ENCODE results near the gene JAKMIP1. TPM values are rescaled to one million over a fixed set of nuclear protein-coding genes. Genes with fewer than 3 reads are reported as not detected.
"Not testable (repeated sequence)": the region's sequence is repeated elsewhere in the genome, so short reads cannot be mapped to it uniquely, and the experiment has no call there.

The JAKMIP1 gene
- total RNA-seq, 1 donor = not detected

DNA sequence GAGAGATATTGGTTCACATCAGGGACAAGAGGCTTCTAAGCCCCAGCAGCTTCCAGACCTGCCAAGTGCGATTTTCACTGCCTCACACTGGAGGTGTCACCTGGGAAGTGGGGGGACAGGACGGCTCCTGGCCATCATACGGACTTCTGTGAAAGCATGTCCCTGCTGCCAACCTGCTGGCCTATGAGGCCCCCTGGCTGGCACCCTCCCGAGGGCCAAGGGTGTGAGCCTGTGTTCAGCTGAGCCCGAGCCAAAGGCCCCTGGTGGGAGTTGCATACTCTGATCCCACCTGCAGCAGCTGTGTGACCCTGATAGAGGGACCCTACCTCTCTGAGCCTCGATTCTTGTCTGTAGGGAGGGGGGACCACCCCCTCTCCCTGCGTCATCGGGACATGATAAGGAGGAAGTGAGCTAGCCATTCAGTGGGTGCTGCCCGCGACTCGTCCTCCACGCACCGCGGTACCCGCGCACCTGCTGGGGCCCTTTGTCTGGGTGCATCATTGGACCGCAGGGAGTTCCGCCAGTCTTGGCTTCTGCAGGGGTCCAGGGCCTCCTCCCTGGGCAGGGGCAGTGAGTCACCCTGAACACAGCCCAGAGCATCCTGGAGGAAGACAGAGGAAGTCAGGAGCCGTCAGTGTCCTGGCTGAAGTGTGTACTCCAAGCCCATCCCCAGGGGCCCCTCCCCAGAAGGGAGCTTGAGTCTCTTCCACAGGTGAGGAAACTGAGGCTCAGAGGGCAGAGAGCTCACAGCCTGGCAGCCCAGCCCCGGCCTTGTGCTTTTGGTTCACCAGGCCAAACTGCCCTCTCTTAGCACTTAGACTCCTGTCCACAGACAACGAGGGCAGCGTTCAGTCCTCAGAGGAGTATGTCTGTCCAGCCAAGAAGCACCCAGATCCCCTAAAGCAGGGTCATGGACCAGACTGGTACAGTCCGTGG lies 206.2 kb downstream of the JAKMIP1 start:
- TF ChIP-seq CTCF (IDR thresholded peaks at IDR 0.05; ENCODE audit: extremely low read depth, low read depth, low read length) = no peak
- Histone ChIP-seq H4K20me1 (ENCODE audit: insufficient read depth, low read length) (no peaks in the 10 kb centered on the region), H3K27ac (ENCODE audit: low read depth, low read length) (no peak overlapping the region)

GRCh38 chr4:5993346-5993745 lies 207.0 kb downstream of the JAKMIP1 start:
- H3K4me3 ChIP-seq (ENCODE audit: insufficient read depth, low read length); H3K4me2 ChIP-seq (ENCODE audit: insufficient read depth, low read length); DNase-seq (ENCODE audit: insufficient read length, low spot score, missing footprints); H3K9me3 ChIP-seq (ENCODE audit: low read depth, low read length); H2AFZ ChIP-seq (ENCODE audit: low read length); H3K27ac ChIP-seq (ENCODE audit: low read depth, low read length); H4K20me1 ChIP-seq (ENCODE audit: insufficient read depth, low read length); H3K36me3 ChIP-seq (ENCODE audit: insufficient read depth, low read length); H3K27me3 ChIP-seq (ENCODE audit: insufficient read depth, low read length); H3K4me1 ChIP-seq (ENCODE audit: insufficient read depth, low read length); H3K79me2 ChIP-seq (ENCODE audit: insufficient read depth, low read length): not testable (repeated sequence)

More for the DNA sequence above, 206.2 kb downstream of the JAKMIP1 start:
- H3K79me2 ChIP-seq (ENCODE audit: insufficient read depth, low read length) = no peaks in the 10 kb centered on the region
- no peaks in the 10 kb centered on the region for H3K36me3 ChIP-seq (ENCODE audit: insufficient read depth, low read length)
- no peak overlapping the region for H3K4me2 ChIP-seq (ENCODE audit: insufficient read depth, low read length)
- H3K4me3 ChIP-seq (ENCODE audit: insufficient read depth, low read length) = no peak overlapping the region
- peaks cover under 1% of the 10 kb centered on the region for H3K27me3 ChIP-seq (ENCODE audit: insufficient read depth, low read length)
- no peaks in the 10 kb centered on the region for H3K9me3 ChIP-seq (ENCODE audit: low read depth, low read length)
- H3K4me1 ChIP-seq (ENCODE audit: insufficient read depth, low read length) = no peaks in the 10 kb centered on the region
- DNase-seq (ENCODE audit: insufficient read length, low spot score, missing footprints) = no peak
- H2AFZ ChIP-seq (ENCODE audit: low read length) = no peak overlapping the region

DNA sequence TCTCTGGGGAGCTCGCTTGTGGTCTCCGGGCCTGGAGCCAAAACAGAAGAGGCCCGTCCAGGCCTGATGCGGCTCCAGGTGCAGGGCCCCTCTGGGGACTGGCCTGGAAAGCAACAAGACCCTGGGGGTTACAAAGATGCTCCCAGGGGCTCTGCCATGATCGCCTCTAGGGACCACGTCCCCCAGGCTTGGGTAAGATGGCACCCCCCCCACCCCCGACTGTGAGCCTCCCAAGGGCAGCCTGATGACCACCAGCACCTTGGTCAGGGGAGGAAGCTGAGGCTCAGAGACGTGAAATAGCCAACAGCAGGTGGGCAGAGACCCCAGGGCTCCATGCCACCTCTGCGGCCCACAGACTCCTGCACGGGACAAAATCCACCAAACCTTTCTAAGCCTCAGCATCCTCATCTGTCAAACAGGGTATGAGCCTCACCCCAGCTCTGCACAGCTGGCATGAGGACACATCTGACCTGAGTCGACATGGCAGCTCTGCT lies 207.5 kb downstream of the JAKMIP1 start:
- H3K27me3 ChIP-seq (ENCODE audit: insufficient read depth, low read length) = peaks cover 3% of the 10 kb centered on the region
- no peak for TF ChIP-seq CTCF (IDR thresholded peaks at IDR 0.05; ENCODE audit: extremely low read depth, low read depth, low read length)
- H4K20me1 ChIP-seq (ENCODE audit: insufficient read depth, low read length) = no peaks in the 10 kb centered on the region
- H3K79me2 ChIP-seq (ENCODE audit: insufficient read depth, low read length) = no peaks in the 10 kb centered on the region
- no peaks in the 10 kb centered on the region for H3K36me3 ChIP-seq (ENCODE audit: insufficient read depth, low read length)
- DNase-seq (ENCODE audit: insufficient read length, low spot score, missing footprints) = no peak
- no peak overlapping the region for H3K27ac ChIP-seq (ENCODE audit: low read depth, low read length)
- no peak overlapping the region for H2AFZ ChIP-seq (ENCODE audit: low read length)
- H3K9me3 ChIP-seq (ENCODE audit: low read depth, low read length) = no peaks in the 10 kb centered on the region
- H3K4me2 ChIP-seq (ENCODE audit: insufficient read depth, low read length) = no peak overlapping the region
- H3K4me3 ChIP-seq (ENCODE audit: insufficient read depth, low read length) = no peak overlapping the region
- no peaks in the 10 kb centered on the region for H3K4me1 ChIP-seq (ENCODE audit: insufficient read depth, low read length)

GRCh38 chr4:5992171-5992827 lies 208.1 kb downstream of the JAKMIP1 start:
- no peak overlapping the region for H3K4me2 ChIP-seq (ENCODE audit: insufficient read depth, low read length)
- H3K79me2 ChIP-seq (ENCODE audit: insufficient read depth, low read length) = no peaks in the 10 kb centered on the region
- H3K27me3 ChIP-seq (ENCODE audit: insufficient read depth, low read length) = peaks cover 3% of the 10 kb centered on the region
- no peak for TF ChIP-seq CTCF (IDR thresholded peaks at IDR 0.05; ENCODE audit: extremely low read depth, low read depth, low read length)
- no peaks in the 10 kb centered on the region for H3K9me3 ChIP-seq (ENCODE audit: low read depth, low read length)
- H4K20me1 ChIP-seq (ENCODE audit: insufficient read depth, low read length) = no peaks in the 10 kb centered on the region
- H3K4me1 ChIP-seq (ENCODE audit: insufficient read depth, low read length) = no peaks in the 10 kb centered on the region
- H2AFZ ChIP-seq (ENCODE audit: low read length) = no peak overlapping the region
- H3K4me3 ChIP-seq (ENCODE audit: insufficient read depth, low read length) = no peak overlapping the region
- DNase-seq (ENCODE audit: insufficient read length, low spot score, missing footprints) = no peak
- no peak overlapping the region for H3K27ac ChIP-seq (ENCODE audit: low read depth, low read length)
- no peaks in the 10 kb centered on the region for H3K36me3 ChIP-seq (ENCODE audit: insufficient read depth, low read length)
